T-helper 9 cell (primary cell): ENCODE measurements around the gene HSPH1.

ENCODE experiments used
- DNase-seq: peaks from one replicate; pipeline ENCODE4 v3.0.0-alpha.2; 2020

The HSPH1 gene

GRCh38 chr13:31093145-31093885 lies 68.4 kb downstream of the HSPH1 start:
- DNase-seq, result no peak

- no peak for DNase-seq
Measured at GRCh38 chr13:31092646-31093045, 69.1 kb downstream of the HSPH1 start.

GRCh38 chr13:31090961-31091624 lies 70.6 kb downstream of the HSPH1 start:
- DNase-seq, result no peak

GRCh38 chr13:31090096-31090495 lies 71.6 kb downstream of the HSPH1 start:
- no peak for DNase-seq

- no peak for DNase-seq
Measured at GRCh38 chr13:31089649-31090048, 72.1 kb downstream of the HSPH1 start.

- no peak for DNase-seq
Measured at GRCh38 chr13:31088826-31089420, 72.8 kb downstream of the HSPH1 start.
